ENCODE results near the gene RASL11A.

- TF ChIP-seq ATF2 (IDR thresholded peaks at IDR 0.05; ENCODE audit: low read length) (no peak), KDM5A (IDR thresholded peaks at IDR 0.05; ENCODE audit: low read length) (no peak), POLR2A (IDR thresholded peaks at IDR 0.05; ENCODE audit: control extremely low read depth in 1 of 2, low read depth in 2 of 2, low read length in 2 of 2) (no peak), CTCF (IDR thresholded peaks at IDR 0.05; ENCODE audit: control extremely low read depth in 1 of 3, insufficient read depth in 1 of 3, low read depth in 1 of 3, low read length in 3 of 3) (no peak), POLR2AphosphoS5 (IDR thresholded peaks at IDR 0.05; ENCODE audit: low read depth, low read length) (no peak), FOSL1 (IDR thresholded peaks at IDR 0.05; ENCODE audit: insufficient read depth, low read depth, low read length) (no peak)
Measured at GRCh38 chr13:27261396-27261795, 9.2 kb upstream of the RASL11A start.

All from H1 (cell line).